T-helper 17 cell (primary cell): ENCODE results near the gene BMAL1. TPM values are rescaled to one million over a fixed set of nuclear protein-coding genes. Genes with fewer than 3 reads are reported as not detected.

Source experiments
- ATAC-seq: fragments of 150-1000 bp; cut with Tn5 transposase; 2 replicates; pipeline ENCODE4 v1.10.0; 2021; ENCODE audit warnings: mild to moderate bottlenecking, moderate library complexity
- DNase-seq, 3 donors: peaks; one replicate each; pipeline versions ENCODE4 v3.0.0 to v3.0.0-alpha.2; 2020 to 2021
- H3K9me3 ChIP-seq: one replicate; pipeline ENCODE4 v1.7.0; 2013; ENCODE audit warnings: low read length, mild to moderate bottlenecking; ENCODE audit not compliant: control insufficient read depth, poor library complexity, severe bottlenecking
- H3K27ac Mint-ChIP-seq: one replicate; pipeline ENCODE4 v1.8.0; 2022; ENCODE audit warnings: mild to moderate bottlenecking, moderate library complexity, mixed read lengths
- H3K27me3 Mint-ChIP-seq: one replicate; pipeline ENCODE4 v1.8.0; 2022; ENCODE audit warnings: mixed read lengths
- H3K36me3 Mint-ChIP-seq: one replicate; pipeline ENCODE4 v1.8.0; 2022; ENCODE audit warnings: low read depth, mixed read lengths
- H3K4me1 Mint-ChIP-seq: one replicate; pipeline ENCODE4 v1.8.0; 2022; ENCODE audit warnings: mild to moderate bottlenecking, mixed read lengths
- H3K4me3 Mint-ChIP-seq: one replicate; pipeline ENCODE4 v1.8.0; 2022; ENCODE audit warnings: mild to moderate bottlenecking, moderate library complexity, mixed read lengths
- total RNA-seq, 4 donors: library from RNA in 2 of 4; stranded (reverse) in 2 of 4; gene quantifications; one replicate each; pipeline ENCODE4 v1.2.3 and lab custom pipeline; 2022 to 2026

The BMAL1 gene
- total RNA-seq, 2 donors from 2014 or later: 143 to 144 TPM

DNA sequence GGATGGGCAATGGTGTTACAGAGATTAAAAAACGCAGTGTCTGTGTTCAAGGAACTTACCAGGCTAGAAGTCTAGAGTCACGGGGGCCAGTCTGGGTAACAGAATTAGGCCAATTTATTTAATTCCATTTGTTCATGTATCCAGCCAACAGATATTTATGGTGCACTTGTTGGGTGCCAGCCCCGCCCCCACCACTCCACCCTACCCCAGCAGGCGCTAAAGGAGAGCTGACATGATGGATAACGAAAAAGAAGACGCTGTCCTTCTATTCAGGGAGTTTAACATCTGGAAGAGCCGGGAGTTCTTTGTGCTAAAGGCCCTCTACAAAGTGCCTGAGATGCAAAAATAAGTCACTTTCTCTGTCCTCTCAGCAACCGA lies 1.1 kb upstream of the BMAL1 start:
- H3K9me3 ChIP-seq: no peaks in the 10 kb centered on the region
- Mint-ChIP-seq H3K4me1 (peaks cover 46% of the 10 kb centered on the region), H3K27me3 (peaks cover 16% of the 10 kb centered on the region), H3K27ac (peak overlapping the region; percentile 97), H3K4me3 (peak overlapping the region; percentile 97), H3K36me3 (peaks cover 2% of the 10 kb centered on the region)
- ATAC-seq (no peak), DNase-seq (no peak)

DNA sequence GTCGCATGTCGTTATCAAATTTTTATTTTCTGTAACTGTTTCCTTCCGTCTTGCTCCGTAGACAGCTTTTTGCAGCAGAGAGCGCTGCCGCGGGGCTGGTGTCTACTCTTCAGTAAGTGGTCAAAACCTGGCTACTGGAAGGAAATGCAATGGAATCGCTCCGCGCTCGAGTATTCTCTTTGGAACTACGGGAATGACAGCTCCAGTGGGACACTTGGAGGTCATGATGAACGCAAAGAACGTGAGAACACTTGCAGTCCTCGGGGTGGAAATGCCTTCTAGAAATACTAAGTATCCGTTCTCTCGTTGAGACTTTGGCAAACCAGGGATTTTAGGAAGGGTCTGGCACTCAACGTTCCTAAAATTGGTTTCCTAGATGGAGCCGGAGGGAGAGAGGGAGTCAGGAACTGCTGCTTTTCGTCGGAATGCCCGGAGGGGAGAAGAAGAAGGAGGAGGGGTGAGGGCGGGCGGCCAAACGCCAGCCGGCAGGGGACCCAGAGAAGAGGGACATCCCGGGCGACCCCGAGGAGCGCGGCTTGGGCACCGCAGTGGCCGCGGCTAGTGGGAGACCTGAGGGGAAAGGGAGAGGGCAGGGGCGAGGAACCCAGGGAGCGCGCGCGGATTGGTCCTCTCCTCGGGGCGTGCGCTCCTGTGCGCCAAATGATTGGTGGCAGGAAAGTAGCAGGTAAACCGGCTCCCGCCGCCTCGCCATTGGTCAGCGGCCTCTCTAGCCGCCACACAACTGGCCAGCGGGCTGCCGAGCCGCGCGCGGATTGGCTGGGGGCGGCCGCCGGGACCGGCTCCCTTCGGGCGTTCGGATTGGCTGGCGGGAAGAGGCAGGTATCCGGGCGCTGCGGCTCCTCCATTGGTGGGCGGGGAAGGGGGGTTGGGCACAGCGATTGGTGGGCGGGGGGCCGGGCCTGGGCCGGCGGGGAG lies 490 bp upstream of the BMAL1 start:
- peaks cover 52% of the 10 kb centered on the region for H3K4me1 Mint-ChIP-seq
- H3K36me3 Mint-ChIP-seq: peaks cover 5% of the 10 kb centered on the region
- H3K4me3 Mint-ChIP-seq: peak overlapping the region; percentile 97
- peaks cover 13% of the 10 kb centered on the region for H3K27me3 Mint-ChIP-seq
- H3K9me3 ChIP-seq: no peaks in the 10 kb centered on the region
- peak; percentile 87 for ATAC-seq
- peak; percentile 95 to 98 (median 97) for DNase-seq
- H3K27ac Mint-ChIP-seq: peak overlapping the region; percentile 97

DNA sequence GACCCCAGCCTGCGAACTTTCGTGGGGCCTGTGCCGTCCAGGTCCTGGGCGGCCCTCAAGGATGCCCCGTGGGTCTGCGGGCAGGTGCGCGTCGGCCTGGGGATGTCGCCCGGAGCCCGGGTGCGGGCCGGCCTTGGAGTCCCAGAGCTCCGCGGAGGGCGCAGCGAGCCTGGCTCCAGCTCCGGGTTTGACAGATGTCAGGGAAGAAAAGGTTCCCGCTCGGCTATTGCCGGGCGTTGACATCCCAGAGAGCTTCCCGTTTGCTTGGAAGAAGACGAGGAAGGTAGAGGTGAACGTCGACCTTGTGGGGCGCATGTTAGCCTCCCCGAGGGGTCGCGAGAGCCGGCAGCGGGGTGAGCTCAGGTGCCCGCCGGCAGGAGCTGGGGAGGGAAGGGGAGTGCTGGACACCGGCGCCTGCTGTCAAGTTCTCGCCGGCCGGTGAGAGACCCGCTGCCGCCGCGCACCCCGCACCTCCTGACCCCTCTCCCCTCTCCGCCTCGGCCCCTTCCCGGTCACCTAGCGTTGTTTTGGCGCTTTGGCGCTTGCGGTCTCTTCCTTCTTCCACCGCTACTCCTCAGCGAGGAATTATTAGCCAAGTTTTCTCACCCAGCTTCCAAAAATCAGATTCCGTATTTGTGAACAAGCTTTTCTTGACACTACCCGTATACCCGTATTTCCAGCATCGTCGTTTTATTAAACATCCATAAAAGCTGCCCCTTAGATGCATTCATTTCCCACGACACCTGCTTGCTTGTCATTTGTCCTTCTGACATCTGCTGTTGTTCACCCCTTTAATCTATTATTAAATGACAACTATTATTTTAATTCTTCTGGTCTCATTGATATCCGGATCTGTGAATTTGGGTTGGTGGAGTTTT lies 1.3 kb downstream of the BMAL1 start:
- Mint-ChIP-seq H3K27ac (peak overlapping the region; percentile 94), H3K4me1 (peaks cover 68% of the 10 kb centered on the region), H3K4me3 (peak overlapping the region; percentile 94), H3K36me3 (peaks cover 5% of the 10 kb centered on the region), H3K27me3 (peaks cover 13% of the 10 kb centered on the region)
- H3K9me3 ChIP-seq: no peaks in the 10 kb centered on the region
- DNase-seq: no peak
- no peak for ATAC-seq

DNA sequence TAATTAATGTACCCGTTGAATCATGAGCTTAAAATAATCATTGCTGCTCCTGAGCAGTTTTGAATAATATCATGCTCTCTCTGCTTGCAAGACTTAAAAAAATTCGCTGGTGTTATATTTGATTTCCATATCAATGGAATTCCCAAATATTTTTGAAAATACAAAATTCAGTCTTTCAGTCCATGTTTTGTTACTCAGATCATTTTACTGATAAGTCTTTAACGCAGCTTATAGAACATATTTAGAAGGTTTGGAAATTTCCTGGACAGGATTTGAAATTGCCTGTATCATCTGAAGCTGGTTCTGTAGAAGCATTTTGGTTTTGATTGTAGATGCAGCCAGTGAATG lies 1.9 kb downstream of the BMAL1 start:
- H3K36me3 Mint-ChIP-seq: peaks cover 5% of the 10 kb centered on the region
- ATAC-seq (no peak), DNase-seq (no peak)
- H3K4me3 Mint-ChIP-seq: peak overlapping the region; percentile 94
- H3K9me3 ChIP-seq: no peaks in the 10 kb centered on the region
- H3K4me1 Mint-ChIP-seq: peaks cover 72% of the 10 kb centered on the region
- H3K27me3 Mint-ChIP-seq: peaks cover 11% of the 10 kb centered on the region
- H3K27ac Mint-ChIP-seq: peak overlapping the region; percentile 94

DNA sequence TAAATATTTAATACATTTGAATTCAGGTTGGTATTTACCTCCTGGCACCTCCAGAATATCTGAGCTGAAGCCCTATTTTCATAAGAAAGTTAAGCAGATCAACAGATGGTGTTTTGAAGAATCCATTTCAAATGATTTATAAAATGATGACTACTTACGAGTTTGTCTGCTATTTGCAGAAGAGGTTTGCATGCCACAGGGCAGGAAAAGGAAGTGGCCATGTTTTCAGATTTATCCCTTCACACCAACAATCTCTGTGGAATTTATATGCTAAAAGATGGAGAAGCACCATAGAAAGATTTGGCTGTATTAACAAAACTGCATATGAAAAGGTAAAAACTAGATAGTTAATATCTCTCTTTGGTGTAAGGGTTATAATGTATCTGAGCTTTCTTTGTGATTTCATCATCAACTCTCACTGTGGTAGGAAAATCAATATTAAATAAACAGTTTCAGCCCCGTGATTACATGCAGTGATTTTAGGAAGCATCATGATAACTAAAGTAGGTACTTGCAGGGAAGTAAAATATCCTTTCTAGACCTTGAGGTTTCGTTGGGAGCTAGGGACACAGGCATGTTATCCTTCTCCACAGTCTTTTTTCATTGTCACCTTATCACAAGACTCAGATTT lies 2.6 kb downstream of the BMAL1 start:
- H3K27me3 Mint-ChIP-seq: peaks cover 4% of the 10 kb centered on the region
- ATAC-seq: no peak
- no peak for DNase-seq
- peaks cover 79% of the 10 kb centered on the region for H3K4me1 Mint-ChIP-seq
- H3K4me3 Mint-ChIP-seq: peak overlapping the region; percentile 94
- peaks cover 5% of the 10 kb centered on the region for H3K36me3 Mint-ChIP-seq
- H3K9me3 ChIP-seq: no peaks in the 10 kb centered on the region
- H3K27ac Mint-ChIP-seq: peak overlapping the region; percentile 94

DNA sequence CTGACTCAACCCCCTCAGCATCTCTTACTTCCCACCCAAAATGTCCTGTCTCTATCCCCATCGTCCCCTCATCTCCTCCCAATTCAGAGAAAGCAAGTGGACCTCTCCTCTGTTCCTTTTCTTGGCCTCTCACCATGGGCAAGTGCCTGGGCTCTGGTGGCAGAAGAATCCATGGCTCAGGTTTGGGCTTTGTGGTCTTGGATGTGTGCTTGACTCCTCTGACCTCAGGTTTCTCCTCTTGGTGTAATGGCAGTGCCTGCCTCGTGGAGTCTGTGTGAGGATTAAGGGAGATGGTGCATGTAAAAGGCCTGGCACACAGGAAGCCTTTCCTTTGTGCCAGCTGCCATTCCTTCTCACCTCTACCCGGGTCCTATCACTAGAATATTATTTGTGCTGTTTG lies 3.2 kb downstream of the BMAL1 start:
- peaks cover 5% of the 10 kb centered on the region for H3K36me3 Mint-ChIP-seq
- H3K9me3 ChIP-seq: no peaks in the 10 kb centered on the region
- ATAC-seq: no peak
- peak overlapping the region; percentile 94 for H3K4me3 Mint-ChIP-seq
- no peaks in the 10 kb centered on the region for H3K27me3 Mint-ChIP-seq
- DNase-seq: no peak
- H3K4me1 Mint-ChIP-seq: peaks cover 75% of the 10 kb centered on the region
- peak overlapping the region; percentile 94 for H3K27ac Mint-ChIP-seq

DNA sequence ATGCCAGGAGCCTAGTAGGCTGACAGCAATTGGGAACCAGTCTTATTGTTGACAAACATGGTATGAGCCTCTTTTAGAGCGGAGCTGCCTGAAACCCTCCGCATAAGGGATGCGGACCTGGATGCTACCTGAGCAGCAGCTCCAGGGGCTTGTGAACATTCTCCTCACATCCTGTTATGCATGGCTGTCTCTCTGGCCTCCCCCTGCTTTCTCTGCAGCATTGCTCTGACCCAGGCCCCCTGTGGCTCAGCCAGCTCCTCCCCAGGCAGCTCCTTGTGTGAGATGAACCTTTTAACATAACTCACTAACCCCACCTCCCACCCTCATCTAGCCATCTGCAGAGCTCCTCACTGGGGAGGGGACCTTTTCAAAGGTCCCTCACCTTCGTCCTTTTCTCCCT lies 6.0 kb downstream of the BMAL1 start:
- ATAC-seq (no peak), DNase-seq (no peak)
- Mint-ChIP-seq H3K36me3 (peaks cover 5% of the 10 kb centered on the region), H3K27ac (peak overlapping the region; percentile 94), H3K4me1 (peaks cover 80% of the 10 kb centered on the region), H3K4me3 (peak overlapping the region; percentile 94), H3K27me3 (no peaks in the 10 kb centered on the region)
- H3K9me3 ChIP-seq: no peaks in the 10 kb centered on the region

DNA sequence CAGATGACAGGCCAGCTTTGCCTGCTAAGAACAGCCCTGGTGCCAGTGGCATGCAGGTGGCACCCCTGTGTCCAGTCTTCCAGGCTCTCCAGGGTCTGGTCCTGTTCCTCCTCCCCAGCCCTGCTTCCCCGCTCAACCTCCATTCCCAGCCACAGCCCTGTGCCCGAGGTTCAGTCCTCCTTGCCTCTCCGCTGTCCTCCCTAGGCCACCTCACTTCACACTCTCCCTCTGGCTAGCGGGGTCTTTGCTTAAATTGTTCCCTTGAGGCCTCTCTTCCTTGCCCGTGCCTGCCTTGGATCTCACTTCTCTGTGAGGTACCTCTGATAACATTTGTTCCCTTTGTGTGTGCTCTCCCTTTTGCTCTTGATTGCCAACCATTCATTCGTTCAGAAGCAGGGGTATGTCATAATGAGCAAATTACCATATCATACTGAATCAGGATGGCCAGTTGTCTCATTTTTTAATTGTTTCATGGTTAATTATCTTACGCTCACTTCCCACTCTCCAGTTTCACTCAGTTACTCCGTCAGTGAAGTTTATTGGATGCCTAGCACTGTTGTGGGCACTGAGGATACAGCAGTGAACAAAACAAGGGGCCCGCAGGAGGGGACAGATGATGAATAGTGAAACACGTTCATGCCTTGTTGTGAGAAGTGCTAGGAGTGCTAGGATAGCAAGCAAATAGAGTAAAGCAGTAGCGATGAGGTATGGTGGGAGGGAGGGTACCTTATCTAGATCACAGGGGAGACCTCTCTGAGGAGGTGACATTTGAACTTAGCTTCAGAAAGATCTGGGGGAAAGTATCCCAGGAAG lies 7.4 kb downstream of the BMAL1 start:
- no peaks in the 10 kb centered on the region for H3K9me3 ChIP-seq
- H3K4me3 Mint-ChIP-seq: peak overlapping the region; percentile 90
- H3K36me3 Mint-ChIP-seq: peaks cover 6% of the 10 kb centered on the region
- H3K27ac Mint-ChIP-seq: peak overlapping the region; percentile 93
- no peak for ATAC-seq
- no peaks in the 10 kb centered on the region for H3K27me3 Mint-ChIP-seq
- no peak for DNase-seq
- peaks cover 81% of the 10 kb centered on the region for H3K4me1 Mint-ChIP-seq

DNA sequence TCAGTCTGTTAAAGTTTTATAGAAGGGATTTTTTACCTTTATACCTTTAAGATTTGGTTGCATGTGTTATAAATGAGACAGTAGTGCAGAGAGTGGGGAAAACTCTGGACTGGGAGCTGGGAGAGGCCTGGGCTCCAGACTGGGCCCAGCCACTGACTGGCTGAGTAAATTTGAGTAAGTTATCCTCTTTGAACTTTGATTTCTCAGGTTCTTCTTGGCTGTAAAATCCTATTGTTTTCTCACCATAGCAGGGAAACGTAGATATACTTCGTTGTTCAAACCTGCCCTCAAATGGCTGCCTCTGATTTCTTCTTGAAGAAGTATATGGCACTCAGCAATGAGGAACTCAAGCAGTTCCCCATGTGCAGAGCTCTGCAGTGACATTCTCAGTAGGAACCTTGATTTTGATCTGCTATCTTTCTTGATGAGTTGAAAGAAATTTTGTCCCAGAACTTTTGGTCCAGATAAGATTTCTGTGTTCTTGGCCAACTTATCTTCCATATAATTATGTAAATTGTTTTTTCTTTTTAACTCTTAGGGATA lies 8.8 kb downstream of the BMAL1 start:
- Mint-ChIP-seq H3K27me3 (no peaks in the 10 kb centered on the region), H3K36me3 (peaks cover 6% of the 10 kb centered on the region), H3K27ac (no peak overlapping the region), H3K4me1 (peaks cover 78% of the 10 kb centered on the region), H3K4me3 (no peak overlapping the region)
- no peak for DNase-seq
- peak; percentile 25 for ATAC-seq
- H3K9me3 ChIP-seq: no peaks in the 10 kb centered on the region

DNA sequence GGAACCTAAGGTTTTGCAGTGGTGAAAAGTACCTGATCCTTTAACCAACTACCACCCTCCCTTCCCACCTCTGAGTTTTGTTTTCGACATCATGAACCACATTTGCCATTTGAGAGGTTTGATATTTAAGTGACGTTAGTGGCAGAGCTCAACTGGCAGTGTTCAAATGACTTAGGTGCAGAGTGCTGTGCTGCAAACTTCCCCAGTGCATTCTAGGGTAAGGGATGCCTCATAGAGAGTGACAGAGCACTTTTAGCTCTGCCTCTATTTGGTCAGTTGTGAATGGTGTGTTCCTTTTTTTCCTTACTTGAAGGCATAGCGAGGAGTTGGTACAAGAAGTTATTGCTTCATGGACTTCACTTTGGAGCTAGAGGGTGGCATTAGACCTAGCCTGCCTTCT lies 9.4 kb downstream of the BMAL1 start:
- Mint-ChIP-seq H3K27ac (peak overlapping the region; percentile 85), H3K4me1 (peaks cover 76% of the 10 kb centered on the region), H3K4me3 (peak overlapping the region; percentile 47), H3K27me3 (no peaks in the 10 kb centered on the region), H3K36me3 (peaks cover 3% of the 10 kb centered on the region)
- DNase-seq (no peak), ATAC-seq (peak; percentile 79)
- no peaks in the 10 kb centered on the region for H3K9me3 ChIP-seq

DNA sequence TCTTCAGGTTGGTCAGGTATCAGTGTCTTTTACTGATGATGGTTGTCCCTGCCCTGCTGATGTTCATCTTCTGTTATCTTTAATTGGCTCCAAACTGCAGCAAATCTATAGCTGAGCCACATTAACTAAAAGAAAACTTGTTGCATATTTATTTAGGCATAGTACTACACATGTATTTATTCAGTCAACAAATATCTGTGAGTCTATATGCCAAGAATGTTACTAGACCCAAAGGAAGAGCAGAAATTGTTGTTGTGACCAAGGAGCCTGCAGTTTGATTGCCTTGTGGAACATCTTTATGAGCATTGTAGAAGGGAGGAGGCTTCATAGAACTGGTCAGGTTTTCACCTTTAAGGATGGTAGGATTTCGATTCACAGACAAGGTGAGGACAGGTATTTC lies 10.1 kb downstream of the BMAL1 start:
- no peaks in the 10 kb centered on the region for H3K9me3 ChIP-seq
- Mint-ChIP-seq H3K27ac (peak overlapping the region; percentile 85), H3K4me3 (peak overlapping the region; percentile 67), H3K27me3 (no peaks in the 10 kb centered on the region), H3K4me1 (peaks cover 71% of the 10 kb centered on the region), H3K36me3 (peaks cover 3% of the 10 kb centered on the region)
- no peak for ATAC-seq
- no peak for DNase-seq

DNA sequence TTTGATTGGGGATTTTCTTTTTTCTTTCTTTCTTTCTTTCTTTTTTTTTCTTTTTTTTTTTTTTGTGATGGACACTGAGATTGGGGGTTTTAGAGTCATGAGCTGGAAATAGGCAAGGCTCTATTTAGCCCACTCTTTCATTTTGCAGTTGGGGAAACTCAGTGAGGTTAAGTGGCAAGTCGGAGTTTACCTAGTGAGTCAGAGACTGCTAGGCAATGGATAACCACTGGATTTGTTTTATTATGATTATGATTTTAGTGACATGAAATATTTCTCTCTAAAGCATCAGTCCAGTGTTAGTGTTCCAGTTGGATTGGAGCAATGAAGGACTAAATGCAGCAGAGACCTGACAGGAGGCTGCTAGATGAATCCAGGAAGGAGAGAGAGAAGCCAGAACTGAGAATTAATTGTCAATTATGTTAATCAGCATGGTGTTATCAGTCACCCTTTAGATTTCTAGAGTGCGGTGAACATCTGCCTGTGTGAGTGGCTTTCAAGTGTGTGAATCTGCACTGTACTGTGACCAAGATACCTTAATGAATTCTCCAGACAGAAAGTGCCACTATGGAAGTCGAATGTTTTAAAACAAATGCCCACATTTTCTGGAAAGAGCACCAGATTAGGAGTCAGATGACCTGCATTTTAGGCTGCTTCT lies 10.9 kb downstream of the BMAL1 start:
- peak overlapping the region; percentile 85 for H3K27ac Mint-ChIP-seq
- no peaks in the 10 kb centered on the region for H3K9me3 ChIP-seq
- ATAC-seq: peak; percentile 45
- H3K27me3 Mint-ChIP-seq: no peaks in the 10 kb centered on the region
- H3K4me3 Mint-ChIP-seq: peak overlapping the region; percentile 51
- H3K4me1 Mint-ChIP-seq: peaks cover 72% of the 10 kb centered on the region
- DNase-seq: no peak
- H3K36me3 Mint-ChIP-seq: peaks cover 3% of the 10 kb centered on the region
